ENCODE data around the gene UNC5B.

UNC5B gene

GRCh38 chr10:71239946-71240795, 27.8 kb downstream of the UNC5B start:
- no peak for DNase-seq (ENCODE audit: low read depth in 2 of 2)

GRCh38 chr10:71241114-71241829, 28.9 kb downstream of the UNC5B start:
- DNase-seq (ENCODE audit: low read depth in 2 of 2), result no peak

- DNase-seq (ENCODE audit: low read depth in 2 of 2), result no peak
These were observed 29.7 kb downstream of the UNC5B start for GRCh38 chr10:71241830-71242621.

- no peak for DNase-seq (ENCODE audit: low read depth in 2 of 2)
These were observed 30.2 kb downstream of the UNC5B start for GRCh38 chr10:71242622-71243009.

GRCh38 chr10:71243756-71244395, 31.5 kb downstream of the UNC5B start:
- no peak for DNase-seq (ENCODE audit: low read depth in 2 of 2)

GRCh38 chr10:71244431-71245419, 32.4 kb downstream of the UNC5B start:
- no peak for DNase-seq (ENCODE audit: low read depth in 2 of 2)

GRCh38 chr10:71245420-71246325, 33.3 kb downstream of the UNC5B start:
- no peak for DNase-seq (ENCODE audit: low read depth in 2 of 2)

- DNase-seq (ENCODE audit: low read depth in 2 of 2), result no peak
These were observed 34.4 kb downstream of the UNC5B start for GRCh38 chr10:71246591-71247413.

GRCh38 chr10:71247414-71247705, 35.0 kb downstream of the UNC5B start:
- DNase-seq (ENCODE audit: low read depth in 2 of 2), result no peak

- no peak for DNase-seq (ENCODE audit: low read depth in 2 of 2)
These were observed 35.4 kb downstream of the UNC5B start for GRCh38 chr10:71247804-71248203.

- no peak for DNase-seq (ENCODE audit: low read depth in 2 of 2)
These were observed 35.8 kb downstream of the UNC5B start for GRCh38 chr10:71248210-71248609.

- DNase-seq (ENCODE audit: low read depth in 2 of 2), result no peak
These were observed 37.6 kb downstream of the UNC5B start for GRCh38 chr10:71249996-71250395.

GRCh38 chr10:71250405-71250804, 38.0 kb downstream of the UNC5B start:
- no peak for DNase-seq (ENCODE audit: low read depth in 2 of 2)

- no peak for DNase-seq (ENCODE audit: low read depth in 2 of 2)
These were observed 38.5 kb downstream of the UNC5B start for GRCh38 chr10:71250842-71251241.

GRCh38 chr10:71251319-71251718, 38.9 kb downstream of the UNC5B start:
- no peak for DNase-seq (ENCODE audit: low read depth in 2 of 2)

GRCh38 chr10:71252220-71252619, 39.9 kb downstream of the UNC5B start:
- no peak for DNase-seq (ENCODE audit: low read depth in 2 of 2)

GRCh38 chr10:71253981-71254818, 41.8 kb downstream of the UNC5B start:
- DNase-seq (ENCODE audit: low read depth in 2 of 2), result no peak
